ENCODE results near the gene AKT2.

AKT2 gene

DNA sequence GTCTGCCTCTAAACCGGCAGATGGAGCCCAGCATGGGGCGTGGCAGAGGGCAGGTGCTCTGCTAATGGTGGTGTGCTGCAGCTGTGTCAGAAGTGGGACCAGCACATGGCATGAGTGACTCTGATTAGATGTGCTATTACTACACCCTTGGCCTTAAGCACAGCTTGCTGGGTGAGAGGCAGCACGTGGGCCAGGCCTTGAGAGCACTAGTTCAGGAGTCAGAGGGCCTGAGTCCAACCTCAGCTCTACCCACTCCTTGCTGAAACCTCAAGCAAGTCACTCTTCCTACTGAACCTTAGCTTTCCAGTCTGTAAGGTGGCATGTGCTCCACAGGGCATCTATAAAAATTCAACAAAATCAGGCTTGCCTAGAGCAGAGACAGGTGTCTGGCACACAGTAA, 22.7 kb downstream of the AKT2 start:
- FAIRE-seq (no peak), DNase-seq (ENCODE audit: insufficient read length, low spot score) (no peak)
- TF ChIP-seq POLR2AphosphoS5 (IDR thresholded peaks at IDR 0.05; ENCODE audit: low read depth, low read length) (no peak), POLR2A (IDR thresholded peaks at IDR 0.05; ENCODE audit: low read depth, low read length) (no peak), POU2F2 (IDR thresholded peaks at IDR 0.05; ENCODE audit: low read depth, low read length) (no peak), PAX5 (IDR thresholded peaks at IDR 0.05; ENCODE audit: insufficient read depth, low read length, severe bottlenecking) (no peak), SPI1 (IDR thresholded peaks at IDR 0.05; ENCODE audit: low read depth, low read length) (no peak), TAF1 (IDR thresholded peaks at IDR 0.05; ENCODE audit: low read depth, low read length) (no peak)

DNA sequence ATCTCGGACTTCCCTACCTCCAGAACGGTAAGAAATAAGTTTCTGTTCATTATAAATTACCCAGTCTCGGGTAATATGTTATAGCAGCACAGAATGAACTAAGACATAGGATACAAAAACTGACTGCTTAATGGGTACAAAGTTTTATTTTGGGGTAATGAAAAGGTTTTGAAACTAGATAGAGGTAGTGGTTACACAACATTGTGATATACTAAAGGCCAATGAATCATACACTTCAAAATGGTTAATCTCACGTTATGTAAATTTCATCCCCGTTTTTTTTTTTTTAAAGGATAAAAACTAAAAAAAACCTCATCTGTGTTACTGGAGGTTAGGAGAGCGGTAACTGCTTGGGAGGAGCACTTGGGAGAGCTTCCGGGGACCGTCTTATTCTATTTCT, 23.5 kb downstream of the AKT2 start:
- no peak for DNase-seq (ENCODE audit: insufficient read length, low spot score)
- TF ChIP-seq POLR2A (IDR thresholded peaks at IDR 0.05; ENCODE audit: low read depth, low read length) (no peak), POLR2AphosphoS5 (IDR thresholded peaks at IDR 0.05; ENCODE audit: low read depth, low read length) (no peak), TAF1 (IDR thresholded peaks at IDR 0.05; ENCODE audit: low read depth, low read length) (no peak), SPI1 (IDR thresholded peaks at IDR 0.05; ENCODE audit: low read depth, low read length) (no peak), PAX5 (IDR thresholded peaks at IDR 0.05; ENCODE audit: insufficient read depth, low read length, severe bottlenecking) (no peak), POU2F2 (IDR thresholded peaks at IDR 0.05; ENCODE audit: low read depth, low read length) (no peak)
- FAIRE-seq: no peak

DNA sequence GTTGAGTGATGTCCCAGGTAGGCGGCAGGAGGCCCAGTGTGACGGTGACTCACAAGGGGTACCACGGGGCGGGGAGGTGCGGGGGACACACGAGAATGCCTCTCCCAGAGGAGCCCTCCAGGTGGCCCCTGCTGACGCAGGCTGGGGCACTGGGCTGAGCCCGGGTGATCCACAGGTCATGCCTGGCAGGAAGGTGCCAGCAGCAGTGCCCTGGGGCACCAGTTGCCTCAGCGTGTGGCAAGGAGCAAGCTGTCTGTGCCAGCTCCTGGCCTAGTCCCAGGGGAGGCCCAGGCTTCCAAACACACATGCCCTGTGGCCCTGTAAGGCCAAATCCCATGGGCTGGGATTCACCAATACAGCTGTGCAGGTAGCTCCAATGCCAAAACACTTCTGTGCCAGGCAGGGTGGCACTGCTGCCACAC, 28.0 kb downstream of the AKT2 start:
- DNase-seq (ENCODE audit: insufficient read length, low spot score) (no peak), FAIRE-seq (no peak)
- TF ChIP-seq POLR2AphosphoS5 (IDR thresholded peaks at IDR 0.05; ENCODE audit: low read depth, low read length): no peak
- TF ChIP-seq TAF1 (IDR thresholded peaks at IDR 0.05; ENCODE audit: low read depth, low read length): no peak
- no peak for TF ChIP-seq PAX5 (IDR thresholded peaks at IDR 0.05; ENCODE audit: insufficient read depth, low read length, severe bottlenecking)
- TF ChIP-seq POU2F2 (IDR thresholded peaks at IDR 0.05; ENCODE audit: low read depth, low read length): no peak
- no peak for TF ChIP-seq SPI1 (IDR thresholded peaks at IDR 0.05; ENCODE audit: low read depth, low read length)
- TF ChIP-seq POLR2A (IDR thresholded peaks at IDR 0.05; ENCODE audit: low read depth, low read length): no peak

DNA sequence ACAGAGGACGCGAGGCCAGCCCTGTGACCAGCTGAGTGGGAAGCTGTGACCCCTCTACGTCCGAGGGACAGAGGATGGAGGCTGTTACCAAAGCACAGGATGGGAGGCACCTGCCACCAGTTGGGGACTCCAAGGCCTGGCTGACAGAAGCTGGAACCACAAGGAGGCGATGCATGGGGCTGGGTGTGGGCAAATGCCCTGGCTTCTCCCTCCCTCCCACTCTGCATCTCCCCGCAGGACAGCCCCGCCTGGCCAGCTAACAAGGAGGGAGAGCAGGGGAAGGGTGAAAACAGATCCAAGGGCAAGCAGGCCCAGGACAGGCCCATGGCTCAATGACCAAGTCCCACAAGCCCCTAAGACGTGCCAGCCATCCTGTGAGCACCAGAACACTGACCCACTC, 28.6 kb downstream of the AKT2 start:
- no peak for TF ChIP-seq POLR2AphosphoS5 (IDR thresholded peaks at IDR 0.05; ENCODE audit: low read depth, low read length)
- TF ChIP-seq TAF1 (IDR thresholded peaks at IDR 0.05; ENCODE audit: low read depth, low read length): no peak
- TF ChIP-seq SPI1 (IDR thresholded peaks at IDR 0.05; ENCODE audit: low read depth, low read length): no peak
- TF ChIP-seq POLR2A (IDR thresholded peaks at IDR 0.05; ENCODE audit: low read depth, low read length): no peak
- TF ChIP-seq POU2F2 (IDR thresholded peaks at IDR 0.05; ENCODE audit: low read depth, low read length): no peak
- no peak for TF ChIP-seq PAX5 (IDR thresholded peaks at IDR 0.05; ENCODE audit: insufficient read depth, low read length, severe bottlenecking)
- no peak for FAIRE-seq

DNA sequence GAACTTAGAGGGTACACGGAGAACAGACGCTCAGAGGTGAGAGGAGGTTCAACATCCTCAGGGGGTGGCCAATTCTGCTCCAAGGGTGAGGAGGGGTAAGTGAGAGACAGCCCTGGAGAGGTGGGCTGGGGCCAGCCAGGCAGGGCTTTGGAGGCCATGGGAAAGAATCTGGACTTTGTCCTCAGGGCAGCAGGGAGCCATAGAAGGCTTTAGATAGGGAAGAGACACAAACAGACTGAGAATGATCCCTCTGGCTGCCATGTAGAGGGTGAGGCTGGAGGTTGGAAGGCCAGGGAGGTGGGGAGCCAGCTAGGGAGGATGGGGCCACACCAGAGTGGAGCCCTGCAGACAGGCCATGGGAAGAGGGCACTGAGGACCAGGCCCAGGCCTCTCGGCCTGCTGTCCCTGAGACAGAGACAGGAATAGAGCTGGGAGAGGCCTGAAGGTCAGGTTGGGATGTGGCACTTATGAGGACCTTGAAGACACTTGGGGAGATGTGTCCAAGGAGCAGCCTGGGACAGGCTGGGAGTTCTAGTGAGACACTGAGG, 29.5 kb downstream of the AKT2 start:
- no peak for FAIRE-seq
- TF ChIP-seq SPI1 (IDR thresholded peaks at IDR 0.05; ENCODE audit: low read depth, low read length) (no peak), TAF1 (IDR thresholded peaks at IDR 0.05; ENCODE audit: low read depth, low read length) (no peak), PAX5 (IDR thresholded peaks at IDR 0.05; ENCODE audit: insufficient read depth, low read length, severe bottlenecking) (no peak), POLR2A (IDR thresholded peaks at IDR 0.05; ENCODE audit: low read depth, low read length) (no peak), POU2F2 (IDR thresholded peaks at IDR 0.05; ENCODE audit: low read depth, low read length) (no peak), POLR2AphosphoS5 (IDR thresholded peaks at IDR 0.05; ENCODE audit: low read depth, low read length) (no peak)
- no peak for DNase-seq (ENCODE audit: insufficient read length, low spot score)

More for the DNA sequence above, 28.6 kb downstream of the AKT2 start:
- DNase-seq (ENCODE audit: insufficient read length, low spot score): no peak

DNA sequence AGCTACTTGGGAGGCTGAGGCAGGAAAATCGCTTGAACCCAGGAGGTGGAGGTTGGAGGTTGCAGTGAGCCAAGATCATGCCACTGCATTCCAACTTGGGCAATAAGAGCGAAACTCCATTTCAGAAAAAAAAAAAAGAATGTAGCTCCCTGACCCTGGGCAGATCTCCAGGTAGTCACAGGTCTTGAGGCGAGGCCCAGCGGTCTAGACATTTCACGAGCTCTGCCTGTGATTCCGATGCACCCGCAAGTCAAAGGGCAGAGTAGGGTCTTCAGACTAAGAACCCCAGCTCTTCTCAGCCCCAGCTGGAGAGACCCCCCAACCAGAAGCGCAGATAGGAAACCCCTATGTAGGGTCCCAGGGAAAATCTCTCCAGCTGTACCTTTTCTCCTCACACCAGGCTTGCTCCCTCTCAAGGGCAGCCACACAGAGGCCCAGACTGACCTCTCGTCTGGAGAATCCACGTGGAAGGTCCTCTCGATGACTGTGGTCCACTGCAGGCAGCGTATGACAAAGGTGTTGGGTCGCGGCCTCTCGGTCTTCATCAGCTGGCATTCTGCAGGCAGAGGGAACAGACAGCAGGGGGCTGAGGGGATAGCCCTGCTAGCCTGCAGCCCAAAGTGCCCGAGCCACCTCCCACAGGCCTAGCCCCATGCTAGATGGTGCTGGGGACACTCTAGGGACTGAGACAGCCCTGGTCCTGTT, 30.3 kb downstream of the AKT2 start:
- FAIRE-seq (no peak), DNase-seq (ENCODE audit: insufficient read length, low spot score) (no peak)
- TF ChIP-seq POLR2AphosphoS5 (IDR thresholded peaks at IDR 0.05; ENCODE audit: low read depth, low read length) (no peak), SPI1 (IDR thresholded peaks at IDR 0.05; ENCODE audit: low read depth, low read length) (no peak), POLR2A (IDR thresholded peaks at IDR 0.05; ENCODE audit: low read depth, low read length) (no peak), PAX5 (IDR thresholded peaks at IDR 0.05; ENCODE audit: insufficient read depth, low read length, severe bottlenecking) (no peak), POU2F2 (IDR thresholded peaks at IDR 0.05; ENCODE audit: low read depth, low read length) (no peak)

DNA sequence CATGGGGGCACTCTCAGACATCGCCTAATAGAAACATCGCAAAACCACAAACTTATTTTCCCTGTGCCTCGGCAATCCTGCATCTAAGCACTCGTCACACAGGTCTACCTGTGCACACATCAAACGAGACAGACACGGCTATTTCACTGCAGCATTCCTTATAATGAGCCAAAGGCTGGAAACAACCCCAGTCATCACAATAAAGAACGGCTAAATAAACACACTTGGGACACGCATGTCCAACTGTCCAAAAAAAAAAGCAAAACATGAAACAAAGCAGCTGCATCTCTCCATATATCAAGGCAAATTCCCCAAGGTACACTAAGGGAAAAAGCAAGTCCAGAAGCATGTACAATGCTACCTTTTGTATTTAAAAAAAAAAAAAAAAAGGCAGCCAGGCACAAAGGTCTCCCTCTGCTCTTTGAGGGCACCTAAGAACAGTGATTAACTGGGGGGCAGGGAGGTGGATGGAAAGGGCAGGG, 31.5 kb downstream of the AKT2 start:
- TF ChIP-seq POLR2AphosphoS5 (IDR thresholded peaks at IDR 0.05; ENCODE audit: low read depth, low read length): no peak
- TF ChIP-seq POLR2A (IDR thresholded peaks at IDR 0.05; ENCODE audit: low read depth, low read length): no peak
- no peak for TF ChIP-seq PAX5 (IDR thresholded peaks at IDR 0.05; ENCODE audit: insufficient read depth, low read length, severe bottlenecking)
- TF ChIP-seq SPI1 (IDR thresholded peaks at IDR 0.05; ENCODE audit: low read depth, low read length): no peak
- no peak for TF ChIP-seq POU2F2 (IDR thresholded peaks at IDR 0.05; ENCODE audit: low read depth, low read length)
- TF ChIP-seq TAF1 (IDR thresholded peaks at IDR 0.05; ENCODE audit: low read depth, low read length): no peak
- DNase-seq (ENCODE audit: insufficient read length, low spot score) (no peak), FAIRE-seq (no peak)

DNA sequence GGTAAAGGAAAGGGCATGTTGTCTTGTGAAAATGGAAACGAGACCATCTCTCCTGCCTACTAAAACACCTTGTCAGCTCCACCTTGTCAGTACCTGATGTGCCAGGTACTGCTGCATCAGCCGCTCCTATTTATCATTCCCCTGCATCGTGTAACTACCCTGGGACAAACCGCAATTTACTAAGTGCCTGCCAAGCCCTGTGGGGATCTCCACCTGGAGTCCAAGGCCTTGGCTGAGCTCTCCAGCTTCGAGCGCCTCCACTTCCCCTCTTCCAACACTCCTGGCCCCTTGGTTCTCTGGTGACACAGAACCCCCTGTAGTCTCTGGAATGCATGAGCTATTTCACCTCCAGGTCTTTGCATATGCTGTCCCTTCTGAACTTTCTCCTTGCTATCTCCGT, 32.8 kb downstream of the AKT2 start:
- FAIRE-seq (no peak), DNase-seq (ENCODE audit: insufficient read length, low spot score) (no peak)
- no peak for TF ChIP-seq SPI1 (IDR thresholded peaks at IDR 0.05; ENCODE audit: low read depth, low read length)
- no peak for TF ChIP-seq PAX5 (IDR thresholded peaks at IDR 0.05; ENCODE audit: insufficient read depth, low read length, severe bottlenecking)
- no peak for TF ChIP-seq POLR2AphosphoS5 (IDR thresholded peaks at IDR 0.05; ENCODE audit: low read depth, low read length)
- no peak for TF ChIP-seq POU2F2 (IDR thresholded peaks at IDR 0.05; ENCODE audit: low read depth, low read length)
- TF ChIP-seq POLR2A (IDR thresholded peaks at IDR 0.05; ENCODE audit: low read depth, low read length): no peak
- TF ChIP-seq TAF1 (IDR thresholded peaks at IDR 0.05; ENCODE audit: low read depth, low read length): no peak

DNA sequence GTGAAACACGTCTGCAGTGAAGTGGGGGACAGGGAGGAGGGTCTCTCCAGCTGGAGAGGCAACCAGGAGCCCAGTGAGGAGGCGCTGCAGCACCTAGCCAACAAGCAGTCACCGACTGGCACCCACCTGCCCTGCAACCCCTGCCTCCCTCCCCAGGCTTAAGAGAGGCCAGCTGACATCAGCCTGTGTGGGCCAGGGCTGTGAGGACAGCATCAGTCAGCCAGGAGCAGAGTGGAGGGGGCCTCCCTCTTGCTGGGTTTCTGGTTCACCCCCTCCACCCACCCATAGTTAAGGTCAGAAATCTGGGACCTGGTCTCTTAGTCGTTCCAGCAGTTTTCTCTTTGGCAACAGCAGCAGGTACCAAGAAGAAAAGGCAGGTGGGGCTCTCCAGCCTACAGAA, 33.2 kb downstream of the AKT2 start:
- TF ChIP-seq TAF1 (IDR thresholded peaks at IDR 0.05; ENCODE audit: low read depth, low read length): no peak
- no peak for TF ChIP-seq POLR2A (IDR thresholded peaks at IDR 0.05; ENCODE audit: low read depth, low read length)
- TF ChIP-seq POU2F2 (IDR thresholded peaks at IDR 0.05; ENCODE audit: low read depth, low read length): no peak
- no peak for TF ChIP-seq SPI1 (IDR thresholded peaks at IDR 0.05; ENCODE audit: low read depth, low read length)
- TF ChIP-seq POLR2AphosphoS5 (IDR thresholded peaks at IDR 0.05; ENCODE audit: low read depth, low read length): no peak
- no peak for TF ChIP-seq PAX5 (IDR thresholded peaks at IDR 0.05; ENCODE audit: insufficient read depth, low read length, severe bottlenecking)
- no peak for FAIRE-seq
- no peak for DNase-seq (ENCODE audit: insufficient read length, low spot score)
